HuH-7.5 (cell line): ENCODE data around the gene UNK.
A peak's percentile ranks its signal among the peaks of the same experiment; 100 is the strongest.

Experiments
- DNase-seq: peaks from one replicate; pipeline ENCODE4 v3.0.0; 2011; ENCODE audit warnings: low spot score

The UNK gene

DNA sequence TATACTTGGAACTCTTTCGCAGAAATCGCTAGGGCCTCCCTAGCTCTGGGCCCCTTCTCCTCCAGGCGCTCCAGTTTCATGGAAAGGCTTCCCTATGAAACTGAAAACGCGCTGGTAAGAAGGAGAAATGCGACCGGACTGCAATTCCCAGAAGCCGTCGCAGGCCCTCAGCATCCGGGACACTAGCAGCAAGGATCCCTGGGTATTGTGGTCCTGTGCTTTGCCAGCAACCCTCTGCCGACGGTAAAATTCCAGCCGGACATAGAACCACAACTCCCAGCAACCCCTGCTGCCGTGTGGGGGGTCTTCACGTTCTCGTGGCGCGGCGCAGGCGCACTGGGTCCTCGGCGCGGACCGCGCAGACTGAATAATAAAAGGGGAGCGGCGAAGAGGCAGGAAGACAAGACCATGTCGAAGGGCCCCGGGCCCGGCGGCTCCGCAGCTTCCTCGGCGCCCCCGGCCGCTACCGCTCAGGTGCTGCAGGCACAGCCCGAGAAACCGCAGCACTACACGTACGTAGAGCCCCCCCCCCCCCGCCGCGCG is at the start of gene UNK:
TSS of gene UNK (plus strand) at position 334 of the 543 bp plus-strand sequence. CDS start at position 409, 75 bp downstream.
- peak; percentile 95 for DNase-seq

DNA sequence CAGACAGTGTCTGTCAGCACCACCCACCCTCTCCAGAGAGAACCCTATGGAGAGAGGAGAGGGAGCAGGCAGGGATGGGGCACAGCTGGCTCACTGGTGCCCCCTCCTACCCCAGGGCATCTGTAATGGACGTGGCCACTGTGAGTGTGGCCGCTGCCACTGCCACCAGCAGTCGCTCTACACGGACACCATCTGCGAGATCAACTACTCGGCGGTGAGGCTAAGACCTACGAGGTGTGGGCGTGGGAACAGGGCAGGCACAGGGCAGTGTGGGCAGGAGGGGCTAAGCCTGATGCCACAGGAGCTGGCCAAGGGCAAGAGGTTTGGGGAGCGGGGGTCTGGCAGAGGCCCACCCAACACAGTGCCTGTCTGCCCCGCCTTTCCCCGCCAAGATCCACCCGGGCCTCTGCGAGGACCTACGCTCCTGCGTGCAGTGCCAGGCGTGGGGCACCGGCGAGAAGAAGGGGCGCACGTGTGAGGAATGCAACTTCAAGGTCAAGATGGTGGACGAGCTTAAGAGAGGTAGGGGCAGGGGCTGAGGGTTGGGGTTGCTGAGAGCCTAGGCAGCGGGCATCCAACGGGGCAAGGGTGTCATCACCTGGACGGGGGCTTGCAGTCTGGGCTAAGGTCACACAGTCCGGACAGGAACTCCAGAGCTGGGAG is 48.3 kb upstream of the UNK start:
- no peak for DNase-seq

DNA sequence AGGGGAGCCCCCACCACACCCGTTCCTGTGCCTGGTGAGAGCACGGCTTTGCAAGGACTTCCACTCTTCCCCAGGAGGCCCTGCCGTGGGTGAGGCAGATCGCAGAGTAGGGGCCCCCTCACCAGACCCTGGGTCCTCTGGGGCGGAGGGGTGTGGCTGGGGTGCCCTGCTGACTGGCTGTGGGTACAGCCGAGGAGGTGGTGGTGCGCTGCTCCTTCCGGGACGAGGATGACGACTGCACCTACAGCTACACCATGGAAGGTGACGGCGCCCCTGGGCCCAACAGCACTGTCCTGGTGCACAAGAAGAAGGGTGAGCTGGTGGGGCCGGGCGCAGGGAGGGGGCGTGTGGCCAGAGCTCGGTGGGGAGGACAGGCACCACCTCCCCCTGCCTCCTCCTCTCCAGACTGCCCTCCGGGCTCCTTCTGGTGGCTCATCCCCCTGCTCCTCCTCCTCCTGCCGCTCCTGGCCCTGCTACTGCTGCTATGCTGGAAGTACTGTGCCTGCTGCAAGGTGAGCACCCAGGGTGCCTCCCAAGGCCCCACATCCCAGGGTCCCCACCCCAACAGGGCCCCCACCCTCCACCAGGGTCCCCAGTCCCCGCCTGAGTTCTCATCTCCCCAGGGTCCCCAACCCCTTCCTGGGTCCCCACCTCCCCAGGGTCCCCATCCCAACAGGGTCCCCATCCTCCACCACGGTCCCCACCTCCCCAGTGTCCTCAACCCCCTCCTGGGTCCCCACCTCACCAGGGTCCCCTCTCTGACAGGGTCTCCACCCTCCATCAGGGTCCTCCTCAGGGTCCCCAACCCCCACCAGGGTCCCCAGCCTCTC is 47.3 kb upstream of the UNK start:
- no peak for DNase-seq

GRCh38 chr17:75738218-75738802 is 46.3 kb upstream of the UNK start:
- DNase-seq, result no peak

GRCh38 chr17:75739174-75739573 is 45.4 kb upstream of the UNK start:
- DNase-seq, result no peak

DNA sequence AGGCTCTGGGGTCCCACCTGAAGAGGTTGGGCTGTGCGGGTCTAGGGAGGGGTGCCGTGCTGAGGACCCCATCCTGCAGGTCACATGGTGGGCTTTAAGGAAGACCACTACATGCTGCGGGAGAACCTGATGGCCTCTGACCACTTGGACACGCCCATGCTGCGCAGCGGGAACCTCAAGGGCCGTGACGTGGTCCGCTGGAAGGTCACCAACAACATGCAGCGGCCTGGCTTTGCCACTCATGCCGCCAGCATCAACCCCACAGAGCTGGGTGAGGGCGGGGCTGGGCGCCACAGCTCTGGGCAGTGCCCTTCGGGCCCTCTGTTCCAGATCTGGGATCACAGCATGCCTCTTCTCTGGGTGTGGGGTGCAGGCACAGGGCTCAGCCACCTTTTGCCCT is 44.8 kb upstream of the UNK start:
- no peak for DNase-seq

DNA sequence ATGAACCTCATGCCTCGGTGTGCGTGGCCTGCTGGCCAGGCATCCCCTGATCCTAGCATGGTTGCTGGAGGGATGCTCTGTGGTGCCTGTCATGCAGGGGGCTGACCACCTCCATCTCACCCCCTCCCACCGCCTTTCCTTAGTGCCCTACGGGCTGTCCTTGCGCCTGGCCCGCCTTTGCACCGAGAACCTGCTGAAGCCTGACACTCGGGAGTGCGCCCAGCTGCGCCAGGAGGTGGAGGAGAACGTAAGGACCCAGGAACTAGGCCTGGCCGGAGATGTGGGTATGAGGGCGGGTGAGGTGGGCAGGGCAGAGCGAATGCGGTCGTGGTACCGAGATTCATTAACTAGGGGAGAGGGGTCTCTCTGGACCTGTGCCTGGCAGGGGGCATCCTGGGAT is 44.4 kb upstream of the UNK start:
- DNase-seq, result no peak

DNA sequence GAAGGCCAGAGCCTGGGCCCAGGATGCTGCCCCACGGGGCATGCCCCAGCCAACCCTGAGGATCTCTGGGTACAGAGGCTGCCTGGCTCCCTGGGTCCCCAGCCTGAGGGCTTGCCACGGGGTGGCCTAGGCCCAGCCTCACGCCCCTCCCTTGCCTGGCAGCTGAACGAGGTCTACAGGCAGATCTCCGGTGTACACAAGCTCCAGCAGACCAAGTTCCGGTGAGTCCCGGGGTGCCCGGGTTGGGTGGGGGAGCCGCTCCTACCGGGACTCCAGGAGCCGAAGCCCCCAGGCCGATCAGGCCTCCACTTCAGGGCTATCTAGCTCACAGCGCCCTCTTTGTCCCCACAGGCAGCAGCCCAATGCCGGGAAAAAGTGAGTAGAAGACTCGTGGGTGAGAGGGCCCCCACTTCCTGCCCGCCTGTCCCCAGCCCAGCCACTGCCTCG is 44.0 kb upstream of the UNK start:
- DNase-seq, result no peak

DNA sequence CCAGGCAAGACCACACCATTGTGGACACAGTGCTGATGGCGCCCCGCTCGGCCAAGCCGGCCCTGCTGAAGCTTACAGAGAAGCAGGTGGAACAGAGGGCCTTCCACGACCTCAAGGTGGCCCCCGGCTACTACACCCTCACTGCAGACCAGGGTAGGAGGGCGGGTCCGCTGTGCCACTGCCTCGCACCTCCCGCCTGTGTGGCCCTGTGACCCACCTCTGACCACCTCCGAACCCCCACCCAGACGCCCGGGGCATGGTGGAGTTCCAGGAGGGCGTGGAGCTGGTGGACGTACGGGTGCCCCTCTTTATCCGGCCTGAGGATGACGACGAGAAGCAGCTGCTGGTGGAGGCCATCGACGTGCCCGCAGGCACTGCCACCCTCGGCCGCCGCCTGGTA is 42.3 kb upstream of the UNK start:
- no peak for DNase-seq

DNA sequence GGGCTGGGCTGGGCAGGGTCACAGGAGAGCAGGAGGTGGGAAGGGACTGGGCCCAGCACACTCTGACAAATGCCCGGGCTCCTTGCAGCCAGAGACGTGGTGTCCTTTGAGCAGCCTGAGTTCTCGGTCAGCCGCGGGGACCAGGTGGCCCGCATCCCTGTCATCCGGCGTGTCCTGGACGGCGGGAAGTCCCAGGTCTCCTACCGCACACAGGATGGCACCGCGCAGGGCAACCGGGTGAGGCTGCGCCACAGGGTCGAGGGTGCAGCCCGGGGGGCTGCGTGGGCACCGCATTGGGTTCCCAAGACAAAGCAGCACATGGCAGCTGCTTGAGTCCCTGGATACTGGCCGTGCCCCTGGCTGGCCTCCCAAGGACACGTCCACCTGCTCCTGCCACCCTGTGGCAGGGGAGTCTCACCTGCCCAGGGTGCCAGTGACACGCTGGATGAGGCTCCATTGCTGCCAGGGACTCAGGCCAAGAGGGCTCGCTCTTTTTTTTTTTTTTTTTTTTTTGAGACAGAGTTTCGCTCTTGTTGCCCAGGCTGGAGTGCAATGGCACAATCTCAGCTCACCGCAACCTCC is 40.9 kb upstream of the UNK start:
- no peak for DNase-seq

GRCh38 chr17:75748706-75749105 is 35.9 kb upstream of the UNK start:
- no peak for DNase-seq

DNA sequence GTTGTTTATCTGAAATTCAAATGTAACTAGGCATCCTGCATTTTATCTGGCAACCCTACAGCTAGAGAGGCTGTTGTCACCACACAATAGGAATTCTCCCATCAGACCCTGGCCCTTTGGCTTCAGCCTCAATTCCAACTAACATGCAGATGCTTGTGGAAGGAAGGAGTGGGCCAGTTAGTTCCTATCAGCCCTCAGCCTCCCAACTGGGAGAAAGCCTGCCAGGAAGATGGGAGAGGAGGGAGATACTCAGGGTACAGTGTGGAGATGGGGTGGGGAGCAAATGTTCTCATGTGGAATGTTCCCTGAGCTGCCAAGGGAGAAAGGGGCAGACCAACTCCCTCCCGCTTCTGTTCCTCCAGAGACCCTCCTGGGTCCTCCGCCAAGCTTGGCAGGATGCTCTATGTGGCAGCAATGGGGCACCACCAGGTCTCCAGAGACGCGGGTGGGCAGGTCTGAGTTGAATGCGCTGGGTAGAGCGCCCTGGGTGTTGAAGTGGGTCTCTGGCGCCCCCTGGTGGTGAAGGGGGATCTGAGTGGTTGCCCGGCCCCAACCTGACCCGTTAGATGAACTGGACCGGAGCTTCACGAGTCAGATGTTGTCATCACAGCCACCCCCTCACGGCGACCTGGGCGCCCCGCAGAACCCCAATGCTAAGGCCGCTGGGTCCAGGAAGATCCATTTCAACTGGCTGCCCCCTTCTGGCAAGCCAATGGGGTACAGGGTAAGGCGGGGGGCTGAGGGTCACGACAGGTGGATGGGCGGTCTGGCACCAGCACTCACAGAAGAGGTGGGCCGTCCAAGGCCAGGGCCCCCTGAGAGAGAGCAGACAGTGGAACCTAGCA is 34.8 kb upstream of the UNK start:
- DNase-seq, result peak; percentile 92

- DNase-seq, result no peak
Measured at GRCh38 chr17:75750661-75751423, 33.8 kb upstream of the UNK start.

DNA sequence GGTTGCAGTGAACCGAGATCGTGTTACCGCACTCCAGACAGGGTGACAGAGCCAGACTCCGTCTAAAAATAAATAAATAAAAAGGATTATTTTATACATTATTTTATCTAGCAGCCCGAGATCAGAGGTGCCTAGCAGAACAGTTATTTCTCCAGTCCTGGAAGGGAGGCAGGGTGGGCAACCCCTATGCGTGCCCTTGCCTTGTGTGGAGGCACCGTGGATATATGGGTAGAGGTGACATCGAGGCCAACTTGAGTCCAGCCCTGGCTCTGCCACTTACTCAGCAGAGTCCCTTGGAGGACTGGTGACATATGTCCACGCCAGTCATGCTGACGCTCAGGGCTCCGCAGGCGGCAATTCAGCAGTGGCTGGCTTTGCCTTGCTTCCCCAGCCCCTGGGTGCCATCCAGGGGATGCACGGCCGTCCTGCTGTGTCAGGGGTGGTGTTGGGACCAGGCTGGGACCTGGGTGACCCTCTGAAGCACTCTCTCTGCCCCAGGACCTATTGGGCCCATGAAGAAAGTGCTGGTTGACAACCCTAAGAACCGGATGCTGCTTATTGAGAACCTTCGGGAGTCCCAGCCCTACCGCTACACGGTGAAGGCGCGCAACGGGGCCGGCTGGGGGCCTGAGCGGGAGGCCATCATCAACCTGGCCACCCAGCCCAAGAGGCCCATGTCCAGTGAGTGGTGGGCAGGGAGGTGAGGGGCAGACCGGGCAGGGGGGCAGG is 32.8 kb upstream of the UNK start:
- DNase-seq, result no peak

DNA sequence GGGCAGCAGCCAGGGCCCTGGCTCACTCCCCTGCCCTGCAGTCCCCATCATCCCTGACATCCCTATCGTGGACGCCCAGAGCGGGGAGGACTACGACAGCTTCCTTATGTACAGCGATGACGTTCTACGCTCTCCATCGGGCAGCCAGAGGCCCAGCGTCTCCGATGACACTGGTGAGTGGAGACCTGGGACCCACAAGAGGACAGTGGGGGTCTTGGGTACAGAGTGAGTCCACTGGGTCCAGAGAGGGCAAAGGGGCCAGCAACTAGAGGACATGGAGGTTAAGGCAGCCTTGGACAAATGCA is 32.2 kb upstream of the UNK start:
- no peak for DNase-seq

GRCh38 chr17:75752802-75753513 is 31.6 kb upstream of the UNK start:
- DNase-seq, result no peak

DNA sequence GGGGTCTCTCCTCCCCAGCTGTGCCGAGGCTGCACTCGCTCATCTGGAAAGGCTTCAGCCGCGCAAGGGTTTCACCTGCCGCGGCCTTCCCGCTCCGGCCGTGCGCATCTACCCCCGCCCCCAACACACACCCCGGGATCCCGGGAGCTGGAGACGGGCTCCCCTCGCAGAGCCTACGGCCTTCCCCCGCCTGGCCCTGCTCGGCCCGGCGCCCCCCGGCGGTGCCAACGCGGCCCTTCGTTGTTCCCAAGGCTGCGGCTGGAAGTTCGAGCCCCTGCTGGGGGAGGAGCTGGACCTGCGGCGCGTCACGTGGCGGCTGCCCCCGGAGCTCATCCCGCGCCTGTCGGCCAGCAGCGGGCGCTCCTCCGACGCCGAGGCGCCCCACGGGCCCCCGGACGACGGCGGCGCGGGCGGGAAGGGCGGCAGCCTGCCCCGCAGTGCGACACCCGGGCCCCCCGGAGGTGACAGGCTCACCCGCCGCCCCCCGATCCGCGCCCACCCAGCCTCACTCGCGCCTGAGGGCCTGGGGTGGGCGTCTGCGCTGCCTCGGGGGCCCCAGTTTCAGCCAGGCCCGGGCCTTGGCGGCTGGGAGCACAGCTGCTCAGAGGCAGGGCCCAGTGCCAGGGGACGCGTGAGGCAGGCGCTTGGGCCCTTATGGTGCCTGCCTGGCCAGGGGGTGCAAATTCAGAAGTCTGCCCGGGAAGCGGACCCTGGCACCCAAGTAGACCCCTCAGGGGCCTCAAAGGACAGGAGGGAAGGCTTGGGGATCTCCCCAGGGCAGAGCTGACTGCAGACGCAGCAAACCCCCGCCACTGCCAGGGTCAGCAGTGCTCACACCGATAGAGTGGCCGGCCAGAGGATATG is 30.9 kb upstream of the UNK start:
- DNase-seq, result peak; percentile 82

DNA sequence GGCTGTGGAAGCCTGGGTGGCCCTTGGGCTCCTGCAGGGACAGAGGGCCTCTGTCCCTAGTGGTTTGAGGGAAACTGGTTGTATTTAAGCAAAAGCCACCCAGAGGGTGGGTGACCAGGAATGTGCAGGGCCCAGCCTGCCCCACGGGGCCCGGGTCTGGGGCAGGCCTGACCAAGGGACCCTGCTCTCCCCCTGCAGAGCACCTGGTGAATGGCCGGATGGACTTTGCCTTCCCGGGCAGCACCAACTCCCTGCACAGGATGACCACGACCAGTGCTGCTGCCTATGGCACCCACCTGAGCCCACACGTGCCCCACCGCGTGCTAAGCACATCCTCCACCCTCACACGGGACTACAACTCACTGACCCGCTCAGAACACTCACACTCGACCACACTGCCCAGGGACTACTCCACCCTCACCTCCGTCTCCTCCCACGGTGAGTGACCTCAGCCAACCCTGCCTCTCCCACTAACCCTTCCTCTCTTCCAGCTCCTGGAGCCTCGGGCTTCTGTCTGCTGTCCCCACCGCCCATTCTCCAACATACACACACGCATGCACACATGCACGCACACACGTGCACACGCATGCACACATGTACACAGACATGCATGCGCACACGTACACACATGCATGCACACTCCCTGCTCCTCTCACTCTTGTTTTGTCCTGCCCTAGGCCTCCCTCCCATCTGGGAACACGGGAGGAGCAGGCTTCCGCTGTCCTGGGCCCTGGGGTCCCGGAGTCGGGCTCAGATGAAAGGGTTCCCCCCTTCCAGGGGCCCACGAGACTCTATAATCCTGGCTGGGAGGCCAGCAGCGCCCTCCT is 30.0 kb upstream of the UNK start:
- DNase-seq, result peak; percentile 62
